Karpas-422 (cell line): ENCODE measurements around the gene LRIG3. TPM values are rescaled to one million over a fixed set of nuclear protein-coding genes. Genes with fewer than 3 reads are reported as not detected.
"Not testable (repeated sequence)": the region's sequence is repeated elsewhere in the genome, so short reads cannot be mapped to it uniquely, and the experiment has no call there.

Source experiments
- DNase-seq: peaks from one replicate; pipeline ENCODE4 v3.0.0-alpha.2; 2015
- H2AFZ ChIP-seq: fragments of 200-600 bp; sonication (generic); 2 replicates; pipeline ENCODE4 v1.6.1; 2014; ENCODE audit warnings: antibody characterized with exemption, low read length, mixed read lengths
- H3K27ac ChIP-seq: fragments of 200-600 bp; sonication (generic); 2 replicates; pipeline ENCODE4 v1.5.1; 2014; ENCODE audit warnings: mild to moderate bottlenecking, low read length, moderate library complexity
- H3K27me3 ChIP-seq: fragments of 200-600 bp; sonication (generic); 2 replicates; pipeline ENCODE4 v1.6.1; 2014; ENCODE audit warnings: low read length, mixed read lengths
- H3K36me3 ChIP-seq: fragments of 200-600 bp; sonication (generic); 2 replicates; pipeline ENCODE4 v1.6.1; 2014; ENCODE audit warnings: low read length, mixed read lengths; ENCODE audit not compliant: insufficient read depth
- H3K4me1 ChIP-seq: fragments of 200-600 bp; sonication (generic); 2 replicates; pipeline ENCODE4 v1.6.1; 2014; ENCODE audit warnings: mild to moderate bottlenecking, low read length, mixed read lengths
- H3K4me2 ChIP-seq: fragments of 200-600 bp; sonication (generic); 2 replicates; pipeline ENCODE4 v1.6.1; 2014; ENCODE audit warnings: low read length, low read depth, mild to moderate bottlenecking; ENCODE audit not compliant: poor library complexity, severe bottlenecking
- H3K4me3 ChIP-seq: fragments of 200-600 bp; sonication (generic); 2 replicates; pipeline ENCODE4 v1.5.1; 2014; ENCODE audit warnings: mild to moderate bottlenecking, antibody characterized with exemption, low read length, mixed read lengths
- H3K79me2 ChIP-seq: fragments of 200-600 bp; sonication (generic); 2 replicates; pipeline ENCODE4 v1.6.1; 2014; ENCODE audit warnings: mild to moderate bottlenecking, low read length, mixed read lengths
- H3K9ac ChIP-seq: fragments of 200-600 bp; sonication (generic); 2 replicates; pipeline ENCODE4 v1.6.0; 2014; ENCODE audit warnings: low read length
- H3K9me2 ChIP-seq: fragments of 200-600 bp; sonication (generic), shearing (Covaris generic); replicated peaks from 2 replicates; pipeline ENCODE4 v1.6.0; 2014; ENCODE audit warnings: mild to moderate bottlenecking, low read length, moderate library complexity; ENCODE audit not compliant: insufficient read depth
- H3K9me3 ChIP-seq: fragments of 300-700, 200-600 bp; sonication (generic); 2 replicates; pipeline ENCODE4 v1.6.1; 2014; ENCODE audit warnings: low read length, mixed read lengths
- H4K20me1 ChIP-seq: fragments of 200-600 bp; sonication (generic); 2 replicates; pipeline ENCODE4 v1.6.1; 2014; ENCODE audit warnings: mild to moderate bottlenecking, antibody characterized with exemption, low read length, low read depth; ENCODE audit not compliant: insufficient read depth
- total RNA-seq: library from RNA; depleted of rRNA; stranded (reverse); fragments of >200 nt; shearing (Covaris generic); gene quantifications from 2 replicates; pipeline ENCODE4 v1.2.3, GENCODE V29; 2014; ENCODE audit warnings: low replicate concordance

Gene LRIG3
- total RNA-seq, 1 experiment from 2014 or later: not detected

- not testable (repeated sequence) for H3K9me3 ChIP-seq, H2AFZ ChIP-seq, H3K36me3 ChIP-seq, H3K9ac ChIP-seq, H3K27ac ChIP-seq, DNase-seq, H3K79me2 ChIP-seq, H4K20me1 ChIP-seq, H3K4me2 ChIP-seq, H3K27me3 ChIP-seq, H3K4me1 ChIP-seq, H3K9me2 ChIP-seq, H3K4me3 ChIP-seq
Observed at GRCh38 chr12:58855630-58856029, 64.7 kb downstream of the LRIG3 start.

- no peaks in the 10 kb centered on the region for H3K9me2 ChIP-seq
- no peaks in the 10 kb centered on the region for H3K9me3 ChIP-seq
- no peaks in the 10 kb centered on the region for H3K27me3 ChIP-seq
- no peak overlapping the region for H3K4me3 ChIP-seq
- H3K9ac ChIP-seq: no peak overlapping the region
- no peak for DNase-seq
- H3K4me1 ChIP-seq: no peaks in the 10 kb centered on the region
- H3K36me3 ChIP-seq: no peaks in the 10 kb centered on the region
- no peak overlapping the region for H3K4me2 ChIP-seq
- no peaks in the 10 kb centered on the region for H4K20me1 ChIP-seq
- H3K79me2 ChIP-seq: no peaks in the 10 kb centered on the region
- no peak overlapping the region for H2AFZ ChIP-seq
- no peak overlapping the region for H3K27ac ChIP-seq
Observed at GRCh38 chr12:58850826-58851225, 69.5 kb downstream of the LRIG3 start.

GRCh38 chr12:58847901-58848600, 72.3 kb downstream of the LRIG3 start:
- H3K9ac ChIP-seq: no peak overlapping the region
- no peak overlapping the region for H2AFZ ChIP-seq
- DNase-seq: no peak
- no peaks in the 10 kb centered on the region for H3K36me3 ChIP-seq
- no peaks in the 10 kb centered on the region for H3K9me3 ChIP-seq
- H3K4me2 ChIP-seq: no peak overlapping the region
- no peaks in the 10 kb centered on the region for H3K4me1 ChIP-seq
- no peak overlapping the region for H3K4me3 ChIP-seq
- H3K27ac ChIP-seq: no peak overlapping the region
- no peaks in the 10 kb centered on the region for H3K9me2 ChIP-seq
- no peaks in the 10 kb centered on the region for H3K79me2 ChIP-seq
- no peaks in the 10 kb centered on the region for H4K20me1 ChIP-seq
- no peaks in the 10 kb centered on the region for H3K27me3 ChIP-seq

DNA sequence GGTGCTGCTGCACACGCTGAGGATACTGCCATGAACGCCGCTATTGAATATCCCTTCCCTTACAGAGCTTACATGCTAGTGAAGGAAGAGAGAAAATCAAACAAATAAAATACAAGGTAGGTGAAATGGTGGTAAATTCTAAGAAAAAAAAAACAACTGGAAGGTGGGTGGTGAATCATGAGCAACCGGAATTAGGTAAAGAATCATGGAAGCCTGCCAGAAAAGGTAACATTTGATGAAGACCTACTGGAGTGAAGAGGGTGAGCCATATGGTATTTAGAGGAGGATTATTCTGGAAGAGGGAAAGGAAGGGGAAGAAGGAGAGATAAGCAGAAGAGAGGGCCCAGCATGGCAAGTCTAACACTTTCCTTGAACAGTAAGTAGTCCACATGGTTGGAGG, 76.1 kb downstream of the LRIG3 start:
- Histone ChIP-seq H3K9me2 (no peaks in the 10 kb centered on the region), H3K4me3 (no peak overlapping the region), H3K4me2 (no peak overlapping the region), H3K9me3 (no peaks in the 10 kb centered on the region), H3K27ac (no peak overlapping the region), H3K9ac (no peak overlapping the region), H3K79me2 (no peaks in the 10 kb centered on the region), H3K27me3 (no peaks in the 10 kb centered on the region), H3K4me1 (no peaks in the 10 kb centered on the region), H4K20me1 (no peaks in the 10 kb centered on the region), H2AFZ (no peak overlapping the region), H3K36me3 (no peaks in the 10 kb centered on the region)
- DNase-seq: no peak

DNA sequence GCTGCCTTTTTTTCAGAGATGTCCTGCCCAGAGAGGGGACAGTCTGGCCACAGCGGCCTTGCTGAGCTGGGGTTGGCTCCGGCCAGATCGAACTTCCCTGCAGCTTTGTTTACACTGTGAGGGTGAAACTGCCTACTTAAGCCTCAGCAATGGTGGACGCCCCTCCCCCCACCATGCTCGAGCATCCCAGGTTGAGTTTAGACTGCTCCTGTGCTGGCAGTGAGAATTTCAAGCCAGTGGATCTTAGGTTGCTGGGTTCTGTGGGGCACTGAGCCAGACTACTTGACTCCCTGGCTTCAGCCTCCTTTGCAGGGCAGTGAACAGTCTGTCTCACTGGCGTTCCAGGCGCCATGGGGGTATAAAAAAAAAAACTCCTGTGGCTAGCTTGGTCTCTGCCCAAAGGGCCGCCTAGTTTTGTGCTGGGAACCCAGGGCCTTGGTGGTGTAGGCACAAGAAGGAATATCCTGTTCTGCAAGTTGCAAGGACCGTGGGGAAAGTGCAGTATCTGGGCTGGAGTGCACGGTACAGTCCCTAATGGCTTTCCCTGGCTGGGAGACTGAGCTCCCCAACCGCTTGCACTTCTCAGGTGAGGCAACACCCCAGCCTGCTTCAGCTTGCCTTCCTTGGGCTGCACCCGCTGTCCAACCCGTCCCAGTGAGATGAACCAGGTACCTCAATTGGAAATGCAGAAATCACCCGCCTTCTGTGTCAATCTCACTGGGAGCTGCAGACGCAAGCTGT, 79.1 kb downstream of the LRIG3 start:
- no peaks in the 10 kb centered on the region for H3K4me1 ChIP-seq
- H3K9ac ChIP-seq: no peak overlapping the region
- DNase-seq: no peak
- H3K79me2 ChIP-seq: no peaks in the 10 kb centered on the region
- H3K27me3 ChIP-seq: no peaks in the 10 kb centered on the region
- no peaks in the 10 kb centered on the region for H3K36me3 ChIP-seq
- no peak overlapping the region for H3K4me2 ChIP-seq
- no peak overlapping the region for H2AFZ ChIP-seq
- no peaks in the 10 kb centered on the region for H4K20me1 ChIP-seq
- H3K9me2 ChIP-seq: no peaks in the 10 kb centered on the region
- H3K27ac ChIP-seq: no peak overlapping the region
- no peak overlapping the region for H3K4me3 ChIP-seq
- no peaks in the 10 kb centered on the region for H3K9me3 ChIP-seq

DNA sequence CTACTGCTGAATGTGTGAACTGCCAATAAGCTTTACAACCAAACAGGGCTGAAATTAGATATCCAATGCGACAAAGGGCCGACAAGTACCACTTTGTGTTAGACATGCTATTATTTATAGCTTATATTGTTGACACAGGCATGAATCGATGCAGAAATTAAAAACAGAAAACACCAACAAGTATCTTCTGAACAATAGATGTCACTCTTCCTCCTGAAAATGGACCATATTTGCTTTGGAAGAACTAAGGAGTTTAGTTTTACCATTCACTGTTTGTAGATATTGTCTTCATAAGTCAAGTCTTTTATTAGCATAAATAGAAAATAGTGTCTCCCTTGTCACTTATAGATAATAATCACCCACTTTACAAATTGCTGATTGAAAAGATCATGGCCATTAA, 86.5 kb downstream of the LRIG3 start:
- Histone ChIP-seq H4K20me1 (no peaks in the 10 kb centered on the region), H3K4me2 (no peak overlapping the region), H3K9me3 (no peaks in the 10 kb centered on the region), H3K27me3 (no peaks in the 10 kb centered on the region), H3K36me3 (no peaks in the 10 kb centered on the region), H3K27ac (no peak overlapping the region), H3K4me3 (no peak overlapping the region), H3K79me2 (no peaks in the 10 kb centered on the region), H3K9ac (no peak overlapping the region), H3K9me2 (no peaks in the 10 kb centered on the region), H3K4me1 (no peaks in the 10 kb centered on the region), H2AFZ (no peak overlapping the region)
- no peak for DNase-seq

- no peak overlapping the region for H3K27ac ChIP-seq
- H3K79me2 ChIP-seq: no peaks in the 10 kb centered on the region
- no peaks in the 10 kb centered on the region for H4K20me1 ChIP-seq
- H3K9me3 ChIP-seq: no peaks in the 10 kb centered on the region
- DNase-seq: no peak
- H3K27me3 ChIP-seq: no peaks in the 10 kb centered on the region
- no peak overlapping the region for H3K9ac ChIP-seq
- H3K4me2 ChIP-seq: no peak overlapping the region
- no peaks in the 10 kb centered on the region for H3K9me2 ChIP-seq
- H3K4me1 ChIP-seq: no peaks in the 10 kb centered on the region
- no peak overlapping the region for H2AFZ ChIP-seq
- H3K36me3 ChIP-seq: no peaks in the 10 kb centered on the region
- no peak overlapping the region for H3K4me3 ChIP-seq
Observed at GRCh38 chr12:58832920-58833319, 87.4 kb downstream of the LRIG3 start.
